HepG2 (cell line): Measurements from ENCODE around the gene ARL5C. TPM values are rescaled to one million over a fixed set of nuclear protein-coding genes. Genes with fewer than 3 reads are reported as not detected.

Experiments
- BCL3 ChIP-seq: sonication (generic); formaldehyde crosslinking; IDR thresholded peaks from 2 replicates; pipeline ENCODE4 v1.5.1; 2020; ENCODE audit warnings: mild to moderate bottlenecking, missing genetic modification reagents, moderate library complexity
- GABPA ChIP-seq, 2 experiments: IDR thresholded peaks; 2 replicates each; pipeline ENCODE4 v1.6.1; 2011 to 2016; ENCODE audit warnings: low read depth in 2 of 2, low read length in 1 of 2, missing biosample characterization in 1 of 2, missing genetic modification characterization in 1 of 2
- GMEB1 ChIP-seq: sonication (generic); formaldehyde crosslinking; IDR thresholded peaks from 2 replicates; pipeline ENCODE4 v1.5.1; 2020; ENCODE audit warnings: missing genetic modification reagents, mild to moderate bottlenecking, borderline replicate concordance
- KLF12 ChIP-seq: sonication (generic); formaldehyde crosslinking; IDR thresholded peaks from 2 replicates; pipeline ENCODE4 v1.4.0; 2020; ENCODE audit warnings: missing genetic modification reagents, borderline replicate concordance
- KLF16 ChIP-seq, 2 experiments: sonication (generic) in 1 of 2; formaldehyde crosslinking in 1 of 2; IDR thresholded peaks; 2 replicates each; pipeline versions ENCODE4 v1.6.1 to v1.8.0; 2016 to 2023; ENCODE audit warnings: missing genetic modification reagents in 2 of 2, missing compliant biosample characterization in 1 of 2
- MXD4 ChIP-seq: IDR thresholded peaks from 2 replicates; pipeline ENCODE4 v1.6.1; 2016; ENCODE audit warnings: mild to moderate bottlenecking, missing biosample characterization, missing genetic modification reagents
- PHF8 ChIP-seq: sonication (generic); formaldehyde crosslinking; IDR thresholded peaks from 2 replicates; pipeline ENCODE4 v1.5.0; 2020; ENCODE audit warnings: missing genetic modification reagents
- RBM39 ChIP-seq: fragments of 200-400 bp; formaldehyde crosslinking; IDR thresholded peaks from one replicate; pipeline ENCODE4 v1.6.1; 2018; ENCODE audit warnings: antibody characterized with exemption, mild to moderate bottlenecking, low read depth, low read length; ENCODE audit not compliant: poor library complexity, severe bottlenecking
- TCF7L2 ChIP-seq: IDR thresholded peaks from 2 replicates; pipeline ENCODE4 v1.6.1; 2011; ENCODE audit warnings: mild to moderate bottlenecking, low read depth, low read length, moderate library complexity
- TEF ChIP-seq: sonication (generic); formaldehyde crosslinking; IDR thresholded peaks from 2 replicates; pipeline ENCODE4 v1.5.0; 2020; ENCODE audit warnings: missing genetic modification reagents
- TFAP4 ChIP-seq: sonication (generic); IDR thresholded peaks from 2 replicates; pipeline ENCODE4 v1.6.1; 2016; ENCODE audit warnings: low read depth, borderline replicate concordance
- ZBTB37 ChIP-seq: sonication (generic); formaldehyde crosslinking; IDR thresholded peaks from 2 replicates; pipeline ENCODE4 v1.4.0; 2020; ENCODE audit warnings: mild to moderate bottlenecking, missing genetic modification reagents
- ZFP37 ChIP-seq: sonication (generic); formaldehyde crosslinking; IDR thresholded peaks from 2 replicates; pipeline ENCODE4 v1.4.0; 2020; ENCODE audit warnings: missing genetic modification reagents, borderline replicate concordance
- ZNF333 ChIP-seq: sonication (generic); formaldehyde crosslinking; IDR thresholded peaks from 2 replicates; pipeline ENCODE4 v1.4.0; 2020; ENCODE audit warnings: mild to moderate bottlenecking, missing genetic modification reagents, borderline replicate concordance
- ZNF34 ChIP-seq: sonication (generic); formaldehyde crosslinking; IDR thresholded peaks from 2 replicates; pipeline ENCODE4 v1.4.0; 2020; ENCODE audit warnings: mild to moderate bottlenecking, missing genetic modification reagents, borderline replicate concordance
- ZNF350 ChIP-seq: sonication (generic); formaldehyde crosslinking; IDR thresholded peaks from 2 replicates; pipeline ENCODE4 v1.4.0; 2020; ENCODE audit warnings: mild to moderate bottlenecking, low read depth, missing genetic modification reagents, borderline replicate concordance
- ZNF501 ChIP-seq: sonication (generic); formaldehyde crosslinking; IDR thresholded peaks from 2 replicates; pipeline ENCODE4 v1.5.1; 2020; ENCODE audit warnings: mild to moderate bottlenecking, moderate library complexity, missing genetic modification reagents
- ZNF674 ChIP-seq: sonication (generic); formaldehyde crosslinking; IDR thresholded peaks from 2 replicates; pipeline ENCODE4 v1.5.0; 2020; ENCODE audit warnings: low read depth, mild to moderate bottlenecking, missing genetic modification reagents
- ZNF747 ChIP-seq: sonication (generic); formaldehyde crosslinking; IDR thresholded peaks from 2 replicates; pipeline ENCODE4 v1.8.1; 2023; ENCODE audit warnings: missing genetic modification reagents, mild to moderate bottlenecking, borderline replicate concordance
- ZNF75D ChIP-seq: sonication (generic); formaldehyde crosslinking; IDR thresholded peaks from 2 replicates; pipeline ENCODE4 v1.8.1; 2023; ENCODE audit warnings: missing genetic modification reagents, mild to moderate bottlenecking, borderline replicate concordance
- ZSCAN25 ChIP-seq: sonication (generic); formaldehyde crosslinking; IDR thresholded peaks from 2 replicates; pipeline ENCODE4 v1.8.0; 2022; ENCODE audit warnings: mild to moderate bottlenecking, missing genetic modification reagents
- polyA plus RNA-seq, 8 experiments: library from polyadenylated mRNA; depleted of rRNA in 3 of 8; stranded (reverse) in 7 of 8; unstranded in 1 of 8; fragments of >200 nt; fragmentation: Illumina TruSeq in 4 of 8; extraction: Trizol in 4 of 8; gene quantifications; 2 replicates each; pipeline versions ENCODE4 v1.2.1 to v1.2.3, GENCODE V29; 2011 to 2016; ENCODE audit warnings: low read depth in 4 of 8, missing spikeins in 1 of 8, mixed read lengths in 1 of 8; ENCODE audit not compliant: insufficient read depth in 1 of 8
- total RNA-seq, 5 experiments: library from RNA; depleted of rRNA; stranded (reverse); fragments of >200 nt; fragmentation: Illumina TruSeq; extraction: Trizol; gene quantifications; 2 replicates each; pipeline ENCODE4 v1.2.3, GENCODE V29; 2016; ENCODE audit warnings: low read depth in 1 of 5

ARL5C gene
- total and polyA plus RNA-seq, 2 of the 13 experiments (the other 11 are each of a cell fraction or from before 2014, with no cell fraction given) = not detected

- TF ChIP-seq GMEB1 (CRISPR knock-in tag) (no peak), TCF7L2 (no peak), ZNF333 (CRISPR knock-in tag) (no peak), ZNF674 (CRISPR knock-in tag) (no peak), PHF8 (0 out of 2 replicates have a peak, but pooled peaks have one; percentile 12), ZFP37 (CRISPR knock-in tag) (no peak), TFAP4 (no peak), GABPA (IDR thresholded peaks at IDR 0.05; ENCODE audit: low read depth, low read length) (no peak), GABPA (CRISPR knock-in tag; IDR thresholded peaks at IDR 0.05; ENCODE audit: low read depth) (no peak), ZSCAN25 (CRISPR knock-in tag) (peak; percentile 47), ZNF747 (no peak), KLF12 (no peak), MXD4 (CRISPR knock-in tag) (0 out of 2 replicates have a peak, but pooled peaks have one; percentile 45), TEF (CRISPR knock-in tag) (no peak), ZNF350 (CRISPR knock-in tag) (no peak), KLF16 (CRISPR knock-in tag; IDR thresholded peaks at IDR 0.05) (peak in 1 of 2 experiments; percentile 36; a peak in 1 of 4 replicates), ZNF34 (CRISPR knock-in tag) (no peak), ZNF501 (CRISPR knock-in tag) (peak; percentile 54; the same call in 1 of the 2 replicates), ZBTB37 (CRISPR knock-in tag) (no peak), RBM39 (no peak), BCL3 (peak; percentile 16; the same call in 1 of the 2 replicates), ZNF75D (CRISPR knock-in tag) (no peak)
These were observed 31.6 kb upstream of the ARL5C start, which contains the start of gene CACNB1 (continued) for GRCh38 chr17:39197380-39198185.
